Esophagus (tissue), 2 donors: ENCODE measurements around the gene PAM. TPM values are rescaled to one million over a fixed set of nuclear protein-coding genes. Genes with fewer than 3 reads are reported as not detected.
"Not testable (repeated sequence)": the region's sequence is repeated elsewhere in the genome, so short reads cannot be mapped to it uniquely, and the experiment has no call there.

ENCODE experiments used
- H3K27ac ChIP-seq, 2 donors: one replicate each; pipeline ENCODE4 v1.5.1; 2013; ENCODE audit warnings: low read depth in 2 of 2, mild to moderate bottlenecking in 2 of 2, inconsistent platforms in 1 of 2, low read length in 1 of 2, moderate library complexity in 1 of 2
- H3K27me3 ChIP-seq, 2 donors: one replicate each; pipeline ENCODE4 v1.6.1; 2013; ENCODE audit warnings: low read length in 2 of 2, control low read depth in 1 of 2, mild to moderate bottlenecking in 1 of 2; ENCODE audit not compliant: insufficient read depth in 2 of 2, control insufficient read depth in 1 of 2
- H3K36me3 ChIP-seq, 2 donors: one replicate each; pipeline ENCODE4 v1.6.1; 2013; ENCODE audit warnings: low read length in 1 of 2; ENCODE audit not compliant: control insufficient read depth in 2 of 2, insufficient read depth in 2 of 2
- H3K4me1 ChIP-seq, 2 donors: one replicate each; pipeline ENCODE4 v1.6.1; 2013; ENCODE audit warnings: low read length in 1 of 2; ENCODE audit not compliant: control insufficient read depth in 2 of 2, insufficient read depth in 2 of 2
- H3K4me3 ChIP-seq, 2 donors: one replicate each; pipeline ENCODE4 v1.5.1; 2013; ENCODE audit warnings: low read length in 2 of 2, mild to moderate bottlenecking in 2 of 2, low read depth in 1 of 2, moderate library complexity in 1 of 2
- H3K9me3 ChIP-seq, 2 donors: one replicate each; pipeline ENCODE4 v1.6.1; 2013; ENCODE audit warnings: mild to moderate bottlenecking in 2 of 2, low read depth in 1 of 2, low read length in 1 of 2, moderate library complexity in 1 of 2; ENCODE audit not compliant: control insufficient read depth in 2 of 2, insufficient read depth in 1 of 2
- WGBS, 2 donors: extraction: QIAGEN DNeasy Blood & Tissue Kit; methylation state at CpG; one replicate each; pipeline ENCODE4 v1.1.7; 2013; 5-methylcytosine and 5-hydroxymethylcytosine counted together
- polyA plus RNA-seq, 2 donors: library from polyadenylated mRNA; stranded (reverse); fragments of 200-250 nt; gene quantifications; one replicate each; pipeline ENCODE4 v1.2.3, GENCODE V29; 2013
- donor health status: healthy with polysubstance abuse.
- donor health status: Bipolar disorder and iron deficiency.

The PAM gene
- polyA plus RNA-seq, 2 donors, result 23.8 to 30.9 TPM

- WGBS, 2 donors, result 79 to 83% methylated on average over 3 of the region's 3 CpGs
- no peak overlapping the region for H3K4me3 ChIP-seq
These were observed 136.1 kb downstream of the PAM start for GRCh38 chr5:102891175-102891574.

GRCh38 chr5:102893942-102894341, 138.8 kb downstream of the PAM start:
- Histone ChIP-seq H3K36me3 (no peaks in the 10 kb centered on the region), H3K4me3 (no peak overlapping the region), H3K27me3 (no peaks in the 10 kb centered on the region), H3K9me3 (no peaks in the 10 kb centered on the region), H3K4me1 (no peaks in the 10 kb centered on the region), H3K27ac (no peak overlapping the region)
- WGBS, 2 donors, result 93 to 96% methylated on average over 3 of the region's 3 CpGs

More at GRCh38 chr5:102891175-102891574, 136.1 kb downstream of the PAM start:
- H3K27ac ChIP-seq, result no peak overlapping the region
- H3K27me3 ChIP-seq, result no peaks in the 10 kb centered on the region
- no peaks in the 10 kb centered on the region for H3K36me3 ChIP-seq
- no peaks in the 10 kb centered on the region for H3K9me3 ChIP-seq
- H3K4me1 ChIP-seq, result no peaks in the 10 kb centered on the region

GRCh38 chr5:102895234-102895633, 140.1 kb downstream of the PAM start:
- Histone ChIP-seq H3K4me3 (no peak overlapping the region), H3K36me3 (no peaks in the 10 kb centered on the region), H3K9me3 (no peaks in the 10 kb centered on the region), H3K27ac (no peak overlapping the region), H3K4me1 (no peaks in the 10 kb centered on the region), H3K27me3 (no peaks in the 10 kb centered on the region)

GRCh38 chr5:102895976-102896375, 140.9 kb downstream of the PAM start:
- Histone ChIP-seq H3K36me3 (no peaks in the 10 kb centered on the region), H3K4me3 (no peak overlapping the region), H3K4me1 (no peaks in the 10 kb centered on the region), H3K27ac (no peak overlapping the region), H3K9me3 (no peaks in the 10 kb centered on the region), H3K27me3 (no peaks in the 10 kb centered on the region)
- 90 to 96% methylated on average over 6 of the region's 6 CpGs for WGBS, 2 donors

GRCh38 chr5:102901424-102902134, 146.5 kb downstream of the PAM start:
- WGBS, 2 donors, result 77 to 83% methylated on average over 3 of the region's 3 CpGs
- H3K27ac ChIP-seq, result no peak overlapping the region
- H3K9me3 ChIP-seq, result no peaks in the 10 kb centered on the region
- H3K27me3 ChIP-seq, result no peaks in the 10 kb centered on the region
- H3K36me3 ChIP-seq, result no peaks in the 10 kb centered on the region
- no peak overlapping the region for H3K4me3 ChIP-seq
- H3K4me1 ChIP-seq, result no peaks in the 10 kb centered on the region

GRCh38 chr5:102902135-102902448, 147.0 kb downstream of the PAM start:
- Histone ChIP-seq H3K9me3 (no peaks in the 10 kb centered on the region), H3K4me3 (no peak overlapping the region), H3K36me3 (no peaks in the 10 kb centered on the region), H3K4me1 (no peaks in the 10 kb centered on the region), H3K27ac (no peak overlapping the region), H3K27me3 (no peaks in the 10 kb centered on the region)

- 92% methylated on average over 2 of the region's 2 CpGs for WGBS, 2 donors
- Histone ChIP-seq H3K36me3 (no peaks in the 10 kb centered on the region), H3K27ac (no peak overlapping the region), H3K4me1 (no peaks in the 10 kb centered on the region), H3K4me3 (no peak overlapping the region), H3K9me3 (no peaks in the 10 kb centered on the region), H3K27me3 (no peaks in the 10 kb centered on the region)
These were observed 147.5 kb downstream of the PAM start for GRCh38 chr5:102902647-102903046.

GRCh38 chr5:102903074-102903871, 148.2 kb downstream of the PAM start:
- Histone ChIP-seq H3K4me1 (no peaks in the 10 kb centered on the region), H3K36me3 (no peaks in the 10 kb centered on the region), H3K4me3 (no peak overlapping the region), H3K9me3 (no peaks in the 10 kb centered on the region), H3K27me3 (no peaks in the 10 kb centered on the region), H3K27ac (no peak overlapping the region)
- WGBS, 2 donors, result 81 to 83% methylated on average over 7 of the region's 7 CpGs

GRCh38 chr5:102905056-102905455, 150.0 kb downstream of the PAM start:
- no peaks in the 10 kb centered on the region for H3K27me3 ChIP-seq
- H3K36me3 ChIP-seq, result no peaks in the 10 kb centered on the region
- H3K4me1 ChIP-seq, result no peaks in the 10 kb centered on the region
- H3K9me3 ChIP-seq, result no peaks in the 10 kb centered on the region
- H3K4me3 ChIP-seq, result no peak overlapping the region
- H3K27ac ChIP-seq, result no peak overlapping the region
- WGBS, 2 donors, result 97 to 100% methylated on average over 1 of the region's 1 CpG

- not testable (repeated sequence) for H3K36me3 ChIP-seq, H3K4me1 ChIP-seq, H3K27me3 ChIP-seq, H3K4me3 ChIP-seq, H3K9me3 ChIP-seq, H3K27ac ChIP-seq
- WGBS, 2 donors, result no CpG with 5 or more reads among the region's 2 CpGs
These were observed 152.0 kb downstream of the PAM start for GRCh38 chr5:102907099-102907498.
